Duodenal mucosa (tissue), 2 donors: ENCODE data around the gene IGF2BP3.

ENCODE experiments used
- H3K27ac ChIP-seq: one replicate; pipeline ENCODE4 v1.7.0; 2013; ENCODE audit warnings: low read depth, low read length
- H3K27me3 ChIP-seq, 2 donors: one replicate each; pipeline ENCODE4 v1.7.0; 2013; ENCODE audit warnings: low read length in 2 of 2, control low read depth in 1 of 2; ENCODE audit not compliant: insufficient read depth in 2 of 2, control insufficient read depth in 1 of 2
- H3K36me3 ChIP-seq, 2 donors: one replicate each; pipeline ENCODE4 v1.7.0; 2013; ENCODE audit warnings: low read length in 2 of 2, control low read depth in 1 of 2; ENCODE audit not compliant: insufficient read depth in 2 of 2, control insufficient read depth in 1 of 2
- H3K4me1 ChIP-seq, 2 donors: one replicate each; pipeline ENCODE4 v1.7.0; 2013; ENCODE audit warnings: low read length in 2 of 2, control low read depth in 1 of 2; ENCODE audit not compliant: insufficient read depth in 2 of 2, control insufficient read depth in 1 of 2
- H3K4me3 ChIP-seq, 2 donors: one replicate each; pipeline ENCODE4 v1.7.0; 2013; ENCODE audit warnings: low read length in 2 of 2, low read depth in 1 of 2
- H3K9ac ChIP-seq, 2 donors: one replicate each; pipeline ENCODE4 v1.7.0; 2013; ENCODE audit warnings: low read length in 2 of 2, low read depth in 1 of 2
- H3K9me3 ChIP-seq, 2 donors: one replicate each; pipeline ENCODE4 v1.7.0; 2013; ENCODE audit warnings: low read length in 2 of 2, control low read depth in 1 of 2; ENCODE audit not compliant: control insufficient read depth in 1 of 2

IGF2BP3 gene

DNA sequence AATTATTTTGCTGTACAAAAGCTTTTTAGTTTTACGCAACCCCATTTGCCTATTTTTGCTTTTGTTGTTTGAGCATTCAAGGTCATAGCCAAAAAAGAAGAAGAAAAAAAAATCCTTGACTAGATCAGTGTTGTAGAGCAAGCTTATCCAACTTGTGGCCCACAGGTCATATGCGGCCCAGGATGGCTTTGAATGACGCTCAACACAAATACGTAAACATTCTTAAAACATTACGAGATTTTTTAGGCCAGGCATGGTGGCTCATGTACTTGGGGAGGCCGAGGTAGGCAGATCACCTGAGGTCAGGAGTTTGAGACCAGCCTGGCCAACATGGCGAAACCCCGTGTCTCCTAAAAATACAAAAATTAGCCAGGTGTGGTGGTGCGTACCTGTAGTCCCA is 179.3 kb downstream of the IGF2BP3 start:
- Histone ChIP-seq H3K27ac (no peak overlapping the region), H3K9me3 (no peaks in the 10 kb centered on the region), H3K9ac (no peak overlapping the region), H3K27me3 (no peaks in the 10 kb centered on the region), H3K36me3 (no peaks in the 10 kb centered on the region), H3K4me3 (no peak overlapping the region), H3K4me1 (no peaks in the 10 kb centered on the region)

DNA sequence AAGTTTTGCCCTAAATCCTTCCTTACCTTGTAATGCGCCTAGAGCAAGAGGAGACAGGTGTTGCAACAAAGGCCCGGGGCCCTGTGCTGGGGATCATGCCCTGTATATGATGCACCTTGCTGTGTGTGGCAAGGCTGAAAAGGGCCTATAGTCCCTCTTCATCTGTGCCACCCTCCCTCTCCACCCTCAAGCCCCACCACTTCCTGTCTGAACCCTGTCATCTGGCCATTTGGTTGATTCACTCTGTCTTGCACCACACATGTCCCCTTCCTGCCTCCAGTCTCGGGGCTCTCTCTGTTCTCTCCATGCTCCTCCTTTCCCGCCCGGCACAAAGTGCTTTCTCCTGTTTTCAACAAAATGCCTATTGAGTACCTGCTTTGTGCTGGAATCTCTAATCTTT is 182.7 kb downstream of the IGF2BP3 start:
- H3K4me1 ChIP-seq: no peaks in the 10 kb centered on the region
- H3K36me3 ChIP-seq: no peaks in the 10 kb centered on the region
- H3K4me3 ChIP-seq: no peak overlapping the region
- no peak overlapping the region for H3K9ac ChIP-seq
- no peaks in the 10 kb centered on the region for H3K27me3 ChIP-seq
- no peak overlapping the region for H3K27ac ChIP-seq
- H3K9me3 ChIP-seq: no peaks in the 10 kb centered on the region

DNA sequence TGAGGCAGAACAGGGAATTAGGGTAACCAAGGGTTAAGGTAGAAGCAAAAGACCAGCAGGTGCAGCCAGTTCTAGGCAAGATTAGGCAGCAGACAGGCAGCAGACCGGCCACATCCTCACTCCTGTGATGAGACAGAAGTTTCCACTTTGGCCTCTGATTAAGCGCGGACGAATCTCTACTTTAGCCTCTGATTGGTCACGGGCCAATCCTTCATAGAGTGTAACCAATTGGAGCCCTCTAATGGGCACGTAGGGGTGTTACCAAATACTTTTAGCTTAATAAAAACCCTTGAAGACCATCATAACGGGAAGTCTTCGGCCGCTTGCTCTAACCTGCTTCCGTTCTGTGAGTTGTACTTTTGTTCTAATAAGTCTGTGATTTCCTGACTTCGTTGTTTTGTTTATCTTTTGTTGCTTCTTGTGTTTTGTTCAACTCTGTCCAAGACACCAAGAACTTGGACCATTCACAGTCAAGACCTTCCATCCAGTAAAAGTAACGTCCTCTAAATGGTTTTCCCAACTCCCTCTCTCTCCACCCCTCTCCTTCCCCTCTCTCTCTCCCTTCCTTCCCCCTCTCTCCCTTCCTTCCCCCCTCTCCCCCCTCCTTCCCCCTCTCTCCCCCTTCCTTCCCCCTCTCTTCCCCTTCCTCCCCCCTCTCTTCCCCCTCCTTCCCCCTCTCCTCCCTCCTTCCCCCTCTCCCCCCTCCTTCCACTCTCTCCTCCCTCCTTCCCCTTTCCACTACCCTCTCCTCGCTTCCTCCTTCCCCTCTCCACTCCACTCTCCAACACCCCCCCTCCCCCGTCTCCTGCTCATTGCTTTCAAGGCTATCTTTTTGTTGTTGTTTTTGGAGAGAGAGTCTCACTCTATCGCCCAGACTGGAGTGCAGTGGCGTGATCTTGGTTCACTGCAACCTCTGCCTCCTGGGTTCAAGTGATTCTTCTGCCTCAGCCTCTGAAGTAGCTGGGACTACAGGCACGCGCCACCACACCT is 184.3 kb downstream of the IGF2BP3 start:
- H3K27me3 ChIP-seq: no peaks in the 10 kb centered on the region
- no peak overlapping the region for H3K4me3 ChIP-seq

GRCh38 chr7:23284871-23285270 is 185.4 kb downstream of the IGF2BP3 start:
- no peak overlapping the region for H3K9ac ChIP-seq

More for the DNA sequence above, 184.3 kb downstream of the IGF2BP3 start:
- Histone ChIP-seq H3K9me3 (no peaks in the 10 kb centered on the region), H3K27ac (no peak overlapping the region), H3K9ac (no peak overlapping the region), H3K36me3 (no peaks in the 10 kb centered on the region), H3K4me1 (no peaks in the 10 kb centered on the region)

DNA sequence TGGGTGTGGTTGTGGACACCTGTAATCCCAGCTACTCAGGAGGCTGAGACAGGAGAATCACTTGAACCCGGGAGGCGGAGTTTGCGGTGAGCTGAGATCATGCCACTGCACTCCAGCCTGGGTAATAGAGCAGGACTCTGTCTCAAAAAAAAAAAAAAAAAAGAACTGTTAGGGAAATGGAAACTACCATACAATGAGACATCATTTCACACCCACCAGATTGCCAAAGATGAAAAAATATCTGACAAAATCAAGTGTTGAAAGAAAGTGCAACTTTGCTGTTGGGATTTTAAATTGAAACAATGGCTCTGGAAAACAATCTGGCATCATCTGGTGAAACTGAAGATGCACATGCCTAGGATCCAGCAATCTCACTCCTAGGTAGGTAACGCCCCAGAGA is 187.2 kb downstream of the IGF2BP3 start:
- no peaks in the 10 kb centered on the region for H3K36me3 ChIP-seq
- no peak overlapping the region for H3K4me3 ChIP-seq
- no peaks in the 10 kb centered on the region for H3K27me3 ChIP-seq
- H3K9me3 ChIP-seq: no peaks in the 10 kb centered on the region
- H3K27ac ChIP-seq: no peak overlapping the region
- H3K4me1 ChIP-seq: no peaks in the 10 kb centered on the region
- no peak overlapping the region for H3K9ac ChIP-seq

More at GRCh38 chr7:23284871-23285270, 185.4 kb downstream of the IGF2BP3 start:
- Histone ChIP-seq H3K4me1 (no peaks in the 10 kb centered on the region), H3K27me3 (no peaks in the 10 kb centered on the region), H3K4me3 (no peak overlapping the region), H3K36me3 (no peaks in the 10 kb centered on the region), H3K27ac (no peak overlapping the region), H3K9me3 (no peaks in the 10 kb centered on the region)

DNA sequence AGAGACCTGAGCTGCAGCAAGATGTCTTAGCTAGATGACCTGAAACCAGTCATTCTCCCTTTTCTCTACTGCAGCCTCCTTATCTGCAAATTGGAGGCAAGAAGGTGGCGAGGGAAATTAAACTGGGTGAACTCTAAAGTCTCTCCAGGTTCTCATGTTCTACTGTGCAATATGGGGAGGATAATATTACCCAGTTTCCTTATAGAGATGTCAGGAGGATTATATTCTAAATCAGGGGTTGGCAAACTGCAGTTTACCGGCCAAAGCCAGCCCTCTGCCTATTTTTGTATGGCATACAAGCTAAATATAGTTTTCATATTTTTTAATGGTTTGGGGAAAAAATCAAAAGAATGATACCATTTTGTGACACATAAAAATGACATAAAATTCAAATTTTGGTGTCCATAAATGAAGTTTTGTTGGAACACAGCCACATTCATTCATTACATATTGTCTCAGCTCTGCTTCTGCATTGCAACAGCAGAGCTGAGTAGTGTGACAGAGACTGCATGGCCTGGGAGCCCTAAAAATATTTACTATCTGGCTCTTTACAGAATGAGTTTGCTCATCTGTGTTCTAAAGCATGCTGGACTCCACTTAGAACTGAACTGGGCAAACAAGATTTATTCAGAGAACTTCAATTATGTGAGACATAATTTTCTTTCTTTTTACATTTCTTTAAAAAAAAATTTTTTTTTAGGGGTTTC is 190.3 kb downstream of the IGF2BP3 start:
- no peaks in the 10 kb centered on the region for H3K27me3 ChIP-seq
- no peaks in the 10 kb centered on the region for H3K36me3 ChIP-seq
- no peaks in the 10 kb centered on the region for H3K4me1 ChIP-seq
- no peak overlapping the region for H3K27ac ChIP-seq
- H3K4me3 ChIP-seq: no peak overlapping the region
- no peaks in the 10 kb centered on the region for H3K9me3 ChIP-seq
- no peak overlapping the region for H3K9ac ChIP-seq

- Histone ChIP-seq H3K4me1 (peaks cover 0 to 4% of the 10 kb centered on the region in 2 donors), H3K4me3 (no peak overlapping the region), H3K27me3 (no peaks in the 10 kb centered on the region), H3K27ac (no peak overlapping the region), H3K36me3 (no peaks in the 10 kb centered on the region), H3K9ac (no peak overlapping the region), H3K9me3 (no peaks in the 10 kb centered on the region)
These were observed 192.8 kb downstream of the IGF2BP3 start for GRCh38 chr7:23277359-23277989.

DNA sequence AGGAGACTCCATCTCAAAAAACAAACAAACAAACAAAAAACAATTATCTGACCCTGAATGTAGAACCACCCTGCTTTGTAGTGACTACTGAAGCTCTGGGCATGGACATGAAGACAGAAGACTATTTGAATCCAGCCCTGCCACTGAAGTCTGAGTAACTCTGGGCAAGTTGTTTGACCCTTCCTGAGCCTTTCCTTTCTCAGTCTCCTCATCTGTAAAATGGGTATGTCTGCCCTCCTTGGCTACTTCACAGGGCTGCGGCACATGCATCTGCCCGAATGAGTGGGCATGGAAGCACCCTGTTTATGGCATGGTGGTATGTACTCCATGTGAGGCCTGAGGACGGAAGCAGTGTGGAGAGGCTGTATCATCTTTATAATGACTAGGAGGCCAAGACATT is 193.3 kb downstream of the IGF2BP3 start:
- H3K9ac ChIP-seq: no peak overlapping the region
- H3K4me1 ChIP-seq: peaks cover 0 to 4% of the 10 kb centered on the region in 2 donors
- no peak overlapping the region for H3K27ac ChIP-seq
- no peaks in the 10 kb centered on the region for H3K36me3 ChIP-seq
- no peaks in the 10 kb centered on the region for H3K27me3 ChIP-seq
- H3K4me3 ChIP-seq: no peak overlapping the region
- no peaks in the 10 kb centered on the region for H3K9me3 ChIP-seq

DNA sequence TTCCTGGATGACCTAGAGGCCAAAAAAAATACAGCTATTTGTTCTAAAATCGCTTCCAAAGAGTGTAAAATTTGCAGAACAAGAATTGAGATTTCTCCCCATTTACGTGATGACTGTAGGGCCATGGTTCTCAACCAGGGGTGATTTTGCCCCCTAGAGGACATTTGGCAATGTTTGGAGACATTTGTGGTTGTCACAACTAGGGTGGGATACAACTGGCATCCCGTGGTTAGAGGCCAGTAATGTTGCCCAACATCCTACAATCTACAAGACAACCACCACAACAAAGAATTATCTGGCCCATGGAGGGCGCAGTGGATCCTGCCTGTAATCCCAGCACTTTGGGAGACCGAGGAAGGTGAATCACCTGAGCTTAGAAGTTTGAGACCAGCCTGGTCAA is 193.9 kb downstream of the IGF2BP3 start:
- Histone ChIP-seq H3K9ac (no peak overlapping the region), H3K27me3 (no peaks in the 10 kb centered on the region), H3K4me3 (no peak overlapping the region)

DNA sequence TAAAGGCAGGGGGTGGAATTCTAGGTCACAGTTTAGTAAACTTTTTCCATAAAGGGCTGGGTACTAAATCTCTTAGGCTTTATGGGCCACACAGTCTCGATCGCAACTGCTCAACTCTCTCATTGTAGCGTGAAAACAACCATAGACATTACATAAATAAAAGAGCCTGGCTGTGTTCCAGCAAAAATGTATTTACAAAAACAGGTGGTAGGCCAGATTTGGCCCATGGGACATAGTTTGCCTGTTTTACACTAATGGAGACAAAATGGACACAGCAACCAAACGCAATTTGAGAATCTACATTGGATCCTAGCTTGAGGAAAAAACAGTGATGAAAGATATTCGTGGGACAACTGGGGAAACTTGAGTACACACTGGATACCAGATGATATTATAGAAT is 194.4 kb downstream of the IGF2BP3 start:
- H3K4me1 ChIP-seq: peaks cover 0 to 4% of the 10 kb centered on the region in 2 donors
- no peaks in the 10 kb centered on the region for H3K36me3 ChIP-seq
- no peak overlapping the region for H3K4me3 ChIP-seq
- no peaks in the 10 kb centered on the region for H3K9me3 ChIP-seq
- H3K9ac ChIP-seq: no peak overlapping the region
- no peak overlapping the region for H3K27ac ChIP-seq
- no peaks in the 10 kb centered on the region for H3K27me3 ChIP-seq

More for the DNA sequence above, 193.9 kb downstream of the IGF2BP3 start:
- H3K4me1 ChIP-seq: peaks cover 0 to 4% of the 10 kb centered on the region in 2 donors
- no peaks in the 10 kb centered on the region for H3K36me3 ChIP-seq
- H3K27ac ChIP-seq: no peak overlapping the region
- H3K9me3 ChIP-seq: no peaks in the 10 kb centered on the region
